Activated CD4-positive, alpha-beta T cell treated with anti-CD3 and anti-CD28 coated beads for 36 hours (primary cell): ENCODE results near the gene SORD. TPM values are rescaled to one million over a fixed set of nuclear protein-coding genes. Genes with fewer than 3 reads are reported as not detected.

ENCODE experiments used
- ATAC-seq: fragments of 200-7000 bp; cut with Tn5 transposase; one replicate; pipeline ENCODE4 v1.10.0; 2021; ENCODE audit warnings: mild to moderate bottlenecking, moderate library complexity
- CTCF ChIA-PET: fragments of 350-600 bp; sonication (Branson Sonifier 250); formaldehyde crosslinking; loops from one replicate; lab custom pipeline; 2021; ENCODE audit warnings: antibody characterized with exemption; lab: Charles Lee
- POLR2A ChIA-PET: fragments of 350-600 bp; sonication (Branson Sonifier 250); formaldehyde crosslinking; loops from one replicate; lab custom pipeline; 2021; ENCODE audit warnings: antibody characterized with exemption, inconsistent platforms; lab: Charles Lee
- DNase-seq: peaks from one replicate; pipeline ENCODE4 v3.0.0-alpha.2; 2020
- H3K27ac Mint-ChIP-seq: one replicate; pipeline ENCODE4 v1.8.0; 2021; ENCODE audit warnings: mixed read lengths
- H3K27me3 Mint-ChIP-seq: one replicate; pipeline ENCODE4 v1.8.0; 2021; ENCODE audit warnings: mixed read lengths
- H3K36me3 Mint-ChIP-seq: one replicate; pipeline ENCODE4 v1.8.0; 2021; ENCODE audit warnings: low read depth, mixed read lengths
- H3K4me1 Mint-ChIP-seq: one replicate; pipeline ENCODE4 v1.8.0; 2021; ENCODE audit warnings: mixed read lengths
- H3K4me3 Mint-ChIP-seq: one replicate; pipeline ENCODE4 v1.8.0; 2021; ENCODE audit warnings: mild to moderate bottlenecking, moderate library complexity, mixed read lengths
- H3K9me3 Mint-ChIP-seq: one replicate; pipeline ENCODE4 v1.8.0; 2021; ENCODE audit warnings: low read depth, mixed read lengths
- intact Hi-C, 2 experiments: fragments of 100-400 bp; cut with DNase I in 1 of 2; cut with micrococcal nuclease in 1 of 2; formaldehyde crosslinking; loops; one replicate each; pipeline versions ENCODE4 v1.14.2 to v1.15.1; 2022 to 2024; cut with DNase I, micrococcal nuclease
- total RNA-seq, 2 experiments: library from RNA; stranded (reverse); gene quantifications; one replicate each; pipeline ENCODE4 v1.2.3, GENCODE V29; 2021

The SORD gene
- total RNA-seq, 2 experiments from 2014 or later: 17.1 to 17.7 TPM

- DNase-seq (no peak), ATAC-seq (no peak)
- ChIA-PET CTCF (interaction anchor here (3.1 kb wide), 1 partner anchor 28 kb away, joined by 13 read pairs; no protein-coding TSS in a partner anchor), POLR2A (no interaction called here)
- Mint-ChIP-seq H3K4me3 (no peak overlapping the region), H3K4me1 (no peaks in the 10 kb centered on the region), H3K27ac (no peak overlapping the region), H3K27me3 (peaks cover 17% of the 10 kb centered on the region), H3K9me3 (no peaks in the 10 kb centered on the region), H3K36me3 (no peaks in the 10 kb centered on the region)
- intact Hi-C loops: no loop called here
Observed at GRCh38 chr15:45089712-45090373, 66.8 kb downstream of the SORD start.

GRCh38 chr15:45091161-45091560 is 68.2 kb downstream of the SORD start:
- intact Hi-C loops: no loop called here
- Mint-ChIP-seq H3K27ac (no peak overlapping the region), H3K4me3 (no peak overlapping the region), H3K36me3 (no peaks in the 10 kb centered on the region), H3K4me1 (no peaks in the 10 kb centered on the region), H3K9me3 (no peaks in the 10 kb centered on the region), H3K27me3 (peaks cover 16% of the 10 kb centered on the region)
- ATAC-seq (no peak), DNase-seq (no peak)
- CTCF ChIA-PET: interaction anchor here (3.0 kb wide), 1 partner anchor 27 kb away, joined by 12 read pairs; no protein-coding TSS in a partner anchor
- POLR2A ChIA-PET: no interaction called here

GRCh38 chr15:45091576-45091975 is 68.6 kb downstream of the SORD start:
- Mint-ChIP-seq H3K4me1 (no peaks in the 10 kb centered on the region), H3K27ac (no peak overlapping the region), H3K4me3 (no peak overlapping the region), H3K27me3 (peaks cover 16% of the 10 kb centered on the region), H3K36me3 (no peaks in the 10 kb centered on the region), H3K9me3 (no peaks in the 10 kb centered on the region)
- intact Hi-C loops: no loop called here
- DNase-seq (no peak), ATAC-seq (no peak)
- CTCF ChIA-PET: interaction anchor here (3.0 kb wide), 1 partner anchor 27 kb away, joined by 12 read pairs; no protein-coding TSS in a partner anchor
- POLR2A ChIA-PET: no interaction called here

GRCh38 chr15:45093013-45093412 is 70.0 kb downstream of the SORD start:
- intact Hi-C loops: no loop called here
- Mint-ChIP-seq H3K27ac (no peak overlapping the region), H3K9me3 (no peaks in the 10 kb centered on the region), H3K4me3 (no peak overlapping the region), H3K4me1 (no peaks in the 10 kb centered on the region), H3K36me3 (no peaks in the 10 kb centered on the region), H3K27me3 (peaks cover 9% of the 10 kb centered on the region)
- ATAC-seq (no peak), DNase-seq (no peak)
- CTCF ChIA-PET: interaction anchor here (0.7 to 3.0 kb wide), 2 partner anchors 25 to 119 kb away, joined by 3 to 12 read pairs; no protein-coding TSS in a partner anchor
- POLR2A ChIA-PET: no interaction called here

GRCh38 chr15:45093622-45094357 is 70.8 kb downstream of the SORD start:
- Mint-ChIP-seq H3K27me3 (peaks cover 9% of the 10 kb centered on the region), H3K9me3 (no peaks in the 10 kb centered on the region), H3K36me3 (no peaks in the 10 kb centered on the region), H3K4me3 (no peak overlapping the region), H3K27ac (no peak overlapping the region), H3K4me1 (no peaks in the 10 kb centered on the region)
- ChIA-PET CTCF (interaction anchor here (1.4 kb wide), 1 partner anchor 24 kb away, joined by 5 read pairs; no protein-coding TSS in a partner anchor), POLR2A (no interaction called here)
- intact Hi-C loops: no loop called here
- no peak for DNase-seq
- no peak for ATAC-seq

- Mint-ChIP-seq H3K27ac (no peak overlapping the region), H3K9me3 (no peaks in the 10 kb centered on the region), H3K4me1 (no peaks in the 10 kb centered on the region), H3K27me3 (peaks cover 7% of the 10 kb centered on the region), H3K36me3 (no peaks in the 10 kb centered on the region), H3K4me3 (no peak overlapping the region)
- POLR2A ChIA-PET: no interaction called here
- ATAC-seq (no peak), DNase-seq (no peak)
- CTCF ChIA-PET: interaction anchor here (1.4 kb wide), 1 partner anchor 24 kb away, joined by 5 read pairs; no protein-coding TSS in a partner anchor
- intact Hi-C loops: no loop called here
Observed at GRCh38 chr15:45094358-45094730, 71.3 kb downstream of the SORD start.

GRCh38 chr15:45095661-45096060 is 72.7 kb downstream of the SORD start:
- Mint-ChIP-seq H3K4me3 (no peak overlapping the region), H3K4me1 (no peaks in the 10 kb centered on the region), H3K27ac (no peak overlapping the region), H3K27me3 (peaks cover 7% of the 10 kb centered on the region), H3K9me3 (no peaks in the 10 kb centered on the region), H3K36me3 (no peaks in the 10 kb centered on the region)
- ChIA-PET CTCF (interaction anchor here (1.4 kb wide), 1 partner anchor 23 kb away, joined by 5 read pairs; no protein-coding TSS in a partner anchor), POLR2A (no interaction called here)
- DNase-seq (no peak), ATAC-seq (no peak)
- intact Hi-C loops: no loop called here

GRCh38 chr15:45097466-45097865 is 74.5 kb downstream of the SORD start:
- POLR2A ChIA-PET: no interaction called here
- Mint-ChIP-seq H3K36me3 (no peaks in the 10 kb centered on the region), H3K4me1 (no peaks in the 10 kb centered on the region), H3K27ac (no peak overlapping the region), H3K27me3 (no peaks in the 10 kb centered on the region), H3K4me3 (no peak overlapping the region), H3K9me3 (no peaks in the 10 kb centered on the region)
- DNase-seq (no peak), ATAC-seq (no peak)
- CTCF ChIA-PET: interaction anchor here (0.6 to 1.6 kb wide), 3 partner anchors 20 to 115 kb away, joined by 3 to 5 read pairs (median 3); no protein-coding TSS in a partner anchor
- intact Hi-C loops: no loop called here

- ChIA-PET POLR2A (no interaction called here), CTCF (no interaction called here)
- ATAC-seq (no peak), DNase-seq (no peak)
- Mint-ChIP-seq H3K27ac (no peak overlapping the region), H3K4me3 (no peak overlapping the region), H3K4me1 (no peaks in the 10 kb centered on the region), H3K9me3 (no peaks in the 10 kb centered on the region), H3K36me3 (no peaks in the 10 kb centered on the region), H3K27me3 (no peaks in the 10 kb centered on the region)
- intact Hi-C loops: no loop called here
Observed at GRCh38 chr15:45099549-45100165, 76.7 kb downstream of the SORD start.

- H3K27ac Mint-ChIP-seq: no peak overlapping the region
- ATAC-seq: no peak
Observed at GRCh38 chr15:45100884-45101625, 78.1 kb downstream of the SORD start.

GRCh38 chr15:45101749-45102148 is 78.8 kb downstream of the SORD start:
- H3K4me1 Mint-ChIP-seq: no peaks in the 10 kb centered on the region
- H3K27me3 Mint-ChIP-seq: peaks cover 2% of the 10 kb centered on the region
- no peaks in the 10 kb centered on the region for H3K9me3 Mint-ChIP-seq
- no peak overlapping the region for H3K4me3 Mint-ChIP-seq
- no peaks in the 10 kb centered on the region for H3K36me3 Mint-ChIP-seq
- H3K27ac Mint-ChIP-seq: no peak overlapping the region
- CTCF ChIA-PET: no interaction called here
- POLR2A ChIA-PET: no interaction called here
- intact Hi-C loops: no loop called here
- DNase-seq (no peak), ATAC-seq (no peak)

More at GRCh38 chr15:45100884-45101625, 78.1 kb downstream of the SORD start:
- Mint-ChIP-seq H3K36me3 (no peaks in the 10 kb centered on the region), H3K4me1 (no peaks in the 10 kb centered on the region), H3K9me3 (no peaks in the 10 kb centered on the region), H3K4me3 (no peak overlapping the region), H3K27me3 (no peaks in the 10 kb centered on the region)
- ChIA-PET CTCF (no interaction called here), POLR2A (no interaction called here)
- intact Hi-C loops: no loop called here
- DNase-seq: no peak
